GM18498 (cell line): ENCODE measurements around the gene TBC1D1.
"Not testable (repeated sequence)": the region's sequence is repeated elsewhere in the genome, so short reads cannot be mapped to it uniquely, and the experiment has no call there.

Experiments used
- ATAC-seq: cut with Tn5 transposase; IDR thresholded peaks from one replicate; pipeline ENCODE4 v1.9.1; 2021; ENCODE audit warnings: mild to moderate bottlenecking, moderate library complexity; ENCODE audit not compliant: unreplicated experiment

TBC1D1 gene

DNA sequence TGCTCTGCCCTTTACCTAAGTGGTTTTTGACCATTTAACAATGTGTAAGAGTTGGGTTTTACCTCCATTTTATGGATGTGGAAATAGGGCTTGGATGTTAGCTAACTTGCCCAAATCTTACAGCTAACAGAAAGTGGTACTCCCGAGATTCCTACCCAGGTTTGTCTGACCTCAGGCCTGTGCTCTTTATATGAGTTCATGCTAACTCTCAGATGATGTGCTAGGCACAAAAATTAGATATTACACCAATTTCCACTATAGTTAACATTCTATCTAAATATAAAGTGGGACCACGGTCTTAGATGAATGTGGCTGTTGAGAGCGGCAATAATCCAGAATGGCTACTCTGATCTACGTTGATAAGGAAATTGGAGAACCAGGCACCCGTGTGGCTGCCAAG lies 69.2 kb downstream of the TBC1D1 start, which contains the start of gene PTTG2:
Gene PTTG2 (plus strand): TSS at position 301 of the 400 bp plus-strand sequence. CDS start 37 bp downstream, at position 338.
- no peak for ATAC-seq

DNA sequence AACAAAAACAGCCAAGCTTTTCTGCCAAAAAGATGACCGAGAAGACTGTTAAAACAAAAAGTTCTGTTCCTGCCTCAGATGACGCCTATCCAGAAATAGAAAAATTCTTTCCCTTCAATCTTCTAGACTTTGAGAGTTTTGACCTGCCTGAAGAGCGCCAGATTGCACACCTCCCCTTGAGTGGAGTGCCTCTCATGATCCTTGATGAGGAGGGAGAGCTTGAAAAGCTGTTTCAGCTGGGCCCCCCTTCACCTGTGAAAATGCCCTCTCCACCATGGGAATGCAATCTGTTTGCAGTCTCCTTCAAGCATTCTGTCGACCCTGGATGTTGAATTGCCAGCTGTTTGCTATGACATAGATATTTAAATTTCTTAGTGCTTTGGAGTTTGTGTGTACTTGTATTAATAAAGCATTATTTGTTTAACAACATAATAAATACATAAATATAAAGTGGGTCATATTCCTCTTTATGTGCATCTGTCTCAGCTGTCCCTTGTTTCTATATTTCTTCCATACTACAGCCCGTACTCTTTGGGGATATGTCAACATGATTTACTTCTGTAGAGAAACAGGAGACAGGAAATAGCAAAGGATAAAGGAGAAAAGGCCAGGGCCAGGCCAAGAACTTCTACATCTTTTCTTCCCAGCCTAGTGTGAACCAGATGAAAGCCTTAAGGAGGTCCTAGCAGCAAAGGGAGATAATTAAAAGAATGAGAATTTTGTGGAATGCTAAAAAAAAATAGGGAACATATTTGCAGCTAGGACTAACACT lies 70.0 kb downstream of the TBC1D1 start:
- no peak for ATAC-seq

DNA sequence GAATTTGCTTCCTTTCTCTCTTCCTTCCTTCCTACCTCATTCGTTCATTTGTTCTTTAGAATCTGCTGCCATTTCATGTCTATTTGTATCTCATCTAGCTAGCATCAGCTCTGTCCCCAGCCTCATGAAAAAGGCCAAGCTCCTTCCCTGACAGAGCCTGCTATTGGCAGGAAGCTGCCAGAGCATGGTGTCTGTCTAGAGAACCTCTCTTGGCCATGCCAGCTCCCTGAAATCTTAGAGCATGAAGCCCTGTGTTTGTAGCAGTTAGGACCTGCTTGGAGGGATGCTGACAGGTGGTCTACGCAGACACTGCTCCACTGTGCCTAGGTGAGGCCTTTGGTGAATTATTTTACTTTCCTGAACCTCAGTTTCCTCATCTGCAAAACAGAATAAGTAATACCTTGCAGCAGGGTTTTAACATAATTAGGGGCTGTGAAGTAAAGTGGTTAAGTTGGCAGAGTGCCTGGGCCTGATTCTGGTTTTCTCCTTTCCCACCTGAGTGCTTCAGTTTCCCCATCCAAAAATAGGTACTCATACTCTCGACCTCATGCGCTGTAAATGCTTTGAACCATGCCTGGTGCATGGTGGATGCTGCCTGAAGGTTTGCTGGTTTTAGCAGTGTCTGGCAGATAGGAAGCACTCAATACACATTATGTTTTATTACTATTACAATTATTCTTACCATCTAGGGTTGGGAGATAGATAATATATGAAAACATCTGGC lies 74.0 kb downstream of the TBC1D1 start:
- peak; percentile 85 for ATAC-seq

DNA sequence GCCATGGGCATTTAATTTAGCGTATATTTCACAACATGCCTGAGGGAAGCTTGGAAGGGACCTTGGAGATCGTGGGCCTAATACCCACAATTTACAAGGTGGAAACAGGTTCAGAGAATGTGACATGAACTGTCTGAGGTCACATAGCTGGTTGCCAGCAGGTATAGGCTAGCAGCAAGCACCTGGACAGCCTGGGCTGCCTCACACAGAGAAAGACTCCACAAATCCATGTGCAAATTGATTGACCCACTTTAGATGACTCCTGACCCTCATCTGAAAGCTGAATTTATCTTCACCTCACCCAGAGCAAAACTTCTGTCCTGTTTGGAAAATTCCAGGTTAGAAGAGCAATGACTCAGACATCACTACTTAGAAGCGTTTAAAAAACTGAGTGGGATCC lies 75.2 kb downstream of the TBC1D1 start:
- no peak for ATAC-seq

DNA sequence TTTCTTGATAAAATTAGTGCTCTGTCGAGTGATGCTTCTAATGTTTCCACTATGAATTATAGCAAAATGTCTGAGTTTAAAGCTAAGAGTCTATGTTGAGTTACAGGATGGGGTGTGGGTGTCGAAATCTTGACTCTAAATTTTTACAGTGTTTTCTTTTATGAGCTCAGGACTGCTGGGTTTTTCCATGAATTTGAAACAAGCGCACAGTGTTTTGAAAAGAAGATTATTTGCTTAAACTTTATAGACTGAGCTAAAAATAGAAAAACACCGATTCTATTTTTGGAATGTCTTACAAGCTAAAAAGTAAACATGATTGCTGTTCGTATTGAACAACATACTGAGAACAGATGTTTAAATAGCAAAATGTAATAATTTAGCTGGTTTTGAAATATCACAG lies 76.9 kb downstream of the TBC1D1 start:
- ATAC-seq = no peak

- no peak for ATAC-seq
Observed at GRCh38 chr4:37968747-37969146, 77.9 kb downstream of the TBC1D1 start.

GRCh38 chr4:37970702-37971101 lies 79.8 kb downstream of the TBC1D1 start:
- ATAC-seq = no peak

- no peak for ATAC-seq
Observed at GRCh38 chr4:37971202-37971601, 80.3 kb downstream of the TBC1D1 start.

DNA sequence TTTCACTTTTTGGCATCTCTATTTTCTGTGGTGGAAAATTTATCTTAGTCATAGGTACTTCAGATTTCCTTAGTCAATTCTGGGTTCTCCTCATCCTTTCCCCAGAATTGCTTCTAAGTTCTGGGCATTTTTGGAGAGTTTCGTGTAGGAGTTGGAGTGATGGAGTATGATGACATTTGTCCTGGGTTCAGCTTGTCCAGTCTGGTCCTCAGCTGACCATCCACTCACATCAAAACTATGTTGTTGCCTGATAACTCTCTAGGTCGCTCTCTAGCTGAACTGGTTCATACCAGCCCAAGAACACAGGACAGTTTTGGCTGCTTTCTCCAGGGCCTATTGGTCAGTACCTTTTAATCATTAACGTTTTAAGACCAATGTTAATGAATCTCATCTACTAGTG lies 82.6 kb downstream of the TBC1D1 start:
- ATAC-seq = no peak

- ATAC-seq = not testable (repeated sequence)
Observed at GRCh38 chr4:37975321-37975822, 84.5 kb downstream of the TBC1D1 start.

DNA sequence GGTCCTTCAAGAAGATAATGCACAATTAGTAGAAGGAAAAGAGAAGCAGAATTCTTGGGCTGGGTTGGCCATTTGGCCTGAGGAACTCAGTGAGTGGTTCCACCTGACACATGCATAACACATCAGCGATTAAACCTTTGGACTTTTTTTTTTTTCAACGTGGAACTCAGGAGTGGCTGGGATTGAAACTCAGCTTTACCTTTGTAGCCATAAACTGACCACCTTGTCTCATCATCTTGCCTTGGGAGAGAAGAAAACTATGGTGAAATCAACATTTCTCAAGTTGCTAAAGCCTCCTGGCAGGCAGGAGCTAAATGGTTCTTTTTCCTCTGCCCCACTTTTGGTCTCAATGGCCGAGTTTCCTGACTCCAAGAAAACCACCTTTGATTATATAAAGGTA lies 85.6 kb downstream of the TBC1D1 start:
- no peak for ATAC-seq

DNA sequence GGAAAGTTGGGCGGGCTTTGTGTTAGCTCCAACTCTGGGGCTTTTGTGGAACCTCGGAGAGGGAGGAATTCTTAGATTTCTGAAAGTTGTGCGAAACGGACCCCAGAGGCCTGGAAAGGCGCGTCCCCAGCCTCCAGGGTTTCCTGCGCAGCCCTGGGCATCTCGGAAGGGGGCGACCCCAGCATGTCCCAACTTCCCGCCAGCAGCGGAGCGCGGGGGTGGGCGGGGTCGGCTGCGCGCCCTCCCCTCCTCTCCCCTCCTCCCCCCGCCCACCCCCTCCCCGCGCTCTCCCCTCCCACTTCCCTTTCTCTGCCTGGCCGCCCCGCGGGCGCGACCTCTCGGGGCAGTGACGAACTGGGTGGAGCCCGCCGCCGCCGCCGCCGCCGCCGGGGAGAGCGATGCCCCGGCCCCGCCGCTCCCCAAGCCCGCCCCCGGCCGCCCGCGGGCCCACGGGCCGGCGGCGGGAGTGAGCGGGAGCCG lies 86.1 kb downstream of the TBC1D1 start:
- peak; percentile 84 for ATAC-seq

DNA sequence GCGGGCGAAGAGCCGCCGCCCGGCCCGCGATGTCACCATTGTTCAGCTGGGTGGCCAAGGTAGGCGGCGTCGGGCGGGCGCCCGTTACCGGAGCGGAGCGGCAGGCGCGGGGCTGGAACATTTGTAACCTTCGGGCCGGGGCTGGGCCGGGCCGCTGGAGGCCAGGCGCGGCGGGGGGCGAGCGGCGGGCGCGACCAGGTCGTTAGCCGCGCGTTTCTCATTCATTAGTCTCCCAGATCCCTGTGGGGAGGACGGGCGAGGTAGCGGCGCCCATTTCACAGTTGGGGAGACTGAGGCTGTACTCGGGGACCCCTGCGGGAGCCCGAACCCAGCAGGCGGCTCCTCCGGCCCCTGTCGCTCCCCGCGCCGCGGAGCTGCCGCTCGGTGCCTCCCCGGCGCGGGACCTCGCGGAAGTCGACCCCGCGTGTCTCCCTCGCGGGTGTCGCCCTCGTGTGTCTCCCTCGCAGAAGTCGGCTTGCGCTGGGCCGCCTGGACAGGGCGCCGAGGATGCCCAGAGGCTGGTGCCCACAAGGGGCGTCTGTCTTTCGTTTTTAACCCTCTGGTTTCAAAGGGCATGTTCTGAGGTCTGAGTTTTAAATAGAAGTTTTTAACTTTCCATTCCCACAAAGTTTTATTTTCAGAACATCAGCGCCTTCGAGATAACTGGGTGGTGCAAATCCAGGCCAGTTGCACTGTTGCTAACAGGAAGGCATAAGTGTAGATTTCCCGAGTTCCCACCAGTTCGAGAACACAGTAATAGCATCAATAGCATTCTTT lies 86.8 kb downstream of the TBC1D1 start:
- peak; percentile 80 for ATAC-seq

DNA sequence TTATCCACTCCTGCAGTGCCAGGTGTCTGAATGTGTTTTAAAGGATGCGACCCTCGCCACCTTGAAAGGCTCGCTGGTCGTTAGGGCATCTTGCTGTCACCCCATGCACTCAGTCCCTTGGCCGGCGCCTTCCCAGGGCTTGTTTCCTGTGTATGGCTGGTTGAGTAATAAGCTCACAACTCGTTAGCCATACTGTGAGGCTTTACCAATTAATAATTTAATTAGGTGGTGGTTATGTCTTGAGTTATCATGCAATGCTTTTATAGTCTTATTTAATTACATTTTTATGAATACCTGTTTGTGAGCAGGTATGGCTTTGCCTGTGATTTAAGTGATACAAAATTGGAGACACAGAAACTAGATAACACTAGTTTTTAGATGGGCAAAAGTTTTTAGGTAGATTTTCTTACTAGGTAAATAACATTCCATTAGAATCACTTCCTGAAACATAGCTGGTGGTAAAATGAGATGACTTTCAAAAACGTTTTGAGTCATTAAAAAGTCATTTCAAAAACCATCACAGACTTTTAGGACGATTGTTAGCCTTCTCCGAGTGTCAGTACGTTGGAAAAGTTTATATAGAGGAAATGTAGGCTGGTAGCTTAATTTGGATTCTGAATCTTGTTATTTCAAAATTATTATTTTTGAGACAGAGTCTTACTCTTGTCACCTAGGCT lies 87.5 kb downstream of the TBC1D1 start:
- peak; percentile 27 for ATAC-seq

DNA sequence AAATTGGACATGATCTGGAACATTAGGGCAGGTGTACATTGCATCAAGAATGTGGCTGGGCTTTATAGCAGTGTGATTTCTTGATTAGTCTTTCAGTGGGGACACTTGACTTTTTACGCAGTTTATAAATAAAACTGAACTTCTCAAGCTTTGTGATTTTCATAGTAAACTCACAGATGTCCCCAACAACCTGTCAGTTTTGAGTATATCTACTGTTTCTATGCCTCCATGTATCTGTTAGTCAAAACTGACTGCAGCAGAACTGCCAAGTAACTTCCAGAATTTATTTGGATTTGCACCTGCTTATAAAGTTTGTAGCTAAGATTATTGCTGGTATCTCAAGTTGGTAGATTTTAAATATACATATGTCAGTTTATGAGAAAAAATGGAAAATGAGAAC lies 89.4 kb downstream of the TBC1D1 start:
- no peak for ATAC-seq

DNA sequence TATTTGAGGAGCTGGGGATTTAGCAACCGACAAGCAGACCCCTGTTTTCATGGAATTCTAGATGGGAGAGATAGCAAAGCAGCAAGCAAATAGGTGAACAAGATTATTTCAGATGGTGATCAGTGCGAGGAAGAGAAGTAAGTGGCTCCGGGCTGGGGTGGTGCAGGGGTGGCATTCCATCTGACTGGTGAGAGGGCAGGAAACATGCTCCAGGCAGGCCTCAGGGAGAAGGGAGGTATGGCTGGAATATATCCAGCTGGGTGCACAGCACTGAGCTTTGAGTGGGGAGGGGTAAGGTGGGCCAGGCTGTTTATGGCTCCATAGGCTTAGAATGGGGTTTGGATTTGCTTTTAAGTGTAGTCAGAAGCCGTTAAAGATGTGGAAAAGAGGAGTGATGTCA lies 90.5 kb downstream of the TBC1D1 start:
- no peak for ATAC-seq

- ATAC-seq = no peak
Observed at GRCh38 chr4:37981844-37982720, 91.2 kb downstream of the TBC1D1 start.

- ATAC-seq = no peak
Observed at GRCh38 chr4:37982736-37983135, 91.9 kb downstream of the TBC1D1 start.

DNA sequence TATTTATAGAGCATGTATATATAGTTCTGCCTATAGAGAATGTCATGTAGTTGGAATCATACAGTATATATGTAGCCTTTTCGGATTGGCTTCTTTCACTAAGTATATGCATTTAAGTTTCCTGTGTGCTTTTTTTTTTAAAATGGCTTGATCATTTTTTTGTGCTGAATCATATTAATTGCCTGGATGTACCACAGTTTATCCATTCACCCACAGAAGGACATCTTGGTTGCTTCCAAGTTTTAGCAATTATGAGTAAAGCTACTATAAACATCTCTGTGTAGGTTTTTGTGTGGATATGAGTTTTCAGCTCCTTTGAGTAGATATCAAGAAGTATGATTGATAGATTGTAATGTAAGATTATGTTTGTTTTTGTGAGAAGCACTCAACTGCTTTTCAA lies 93.1 kb downstream of the TBC1D1 start:
- no peak for ATAC-seq
